H1 (cell line): ENCODE data around the gene MMP17. TPM values are rescaled to one million over a fixed set of nuclear protein-coding genes. Genes with fewer than 3 reads are reported as not detected.
A peak's percentile ranks its signal among the peaks of the same experiment; 100 is the strongest.

Experiments
- CTCF ChIA-PET: fragments of 300-600 bp; sonication (Branson Sonifier 250); formaldehyde crosslinking; loops from one replicate; lab custom pipeline; 2021; ENCODE audit not compliant: partially characterized antibody; lab: Charles Lee
- POLR2A ChIA-PET: fragments of 300-600 bp; sonication (Branson Sonifier 250); formaldehyde crosslinking; loops from one replicate; lab custom pipeline; 2021; ENCODE audit warnings: inconsistent platforms; ENCODE audit not compliant: partially characterized antibody; lab: Charles Lee
- DNase-seq, 2 experiments: peaks; one replicate each; pipeline versions ENCODE4 v3.0.0 to v3.0.0-alpha.2; 2010 to 2022; ENCODE audit warnings: low spot score in 2 of 2, low read depth in 1 of 2, mixed read lengths in 1 of 2
- FAIRE-seq: peaks from 2 replicates; lab custom pipeline; 2011; peaks lifted over from hg19 to GRCh38; lab: Jason Lieb, UNC
- H2AFZ ChIP-seq: 2 replicates; pipeline ENCODE4 v1.8.1; 2012; ENCODE audit warnings: low read length, inconsistent platforms
- H2AK5ac ChIP-seq: 2 replicates; pipeline ENCODE4 v1.6.1; 2013; ENCODE audit warnings: low read depth, low read length
- H2BK120ac ChIP-seq: replicated peaks from 2 replicates; pipeline ENCODE3; 2013; ENCODE audit warnings: low read depth, low read length, inconsistent platforms
- H2BK12ac ChIP-seq: 2 replicates; pipeline ENCODE4 v1.6.1; 2013; ENCODE audit warnings: low read depth, low read length
- H2BK15ac ChIP-seq: 2 replicates; pipeline ENCODE4 v1.6.1; 2013; ENCODE audit warnings: low read length
- H2BK20ac ChIP-seq: 2 replicates; pipeline ENCODE4 v1.6.1; 2013; ENCODE audit warnings: low read length
- H2BK5ac ChIP-seq: 2 replicates; pipeline ENCODE4 v1.6.1; 2013; ENCODE audit warnings: low read depth, low read length
- H3K14ac ChIP-seq: 2 replicates; pipeline ENCODE4 v1.6.1; 2013; ENCODE audit warnings: inconsistent platforms; ENCODE audit not compliant: insufficient read length
- H3K18ac ChIP-seq: 2 replicates; pipeline ENCODE4 v1.6.1; 2013; ENCODE audit warnings: low read length; ENCODE audit errors: extremely low read depth
- H3K23ac ChIP-seq: 2 replicates; pipeline ENCODE4 v1.6.1; 2013; ENCODE audit warnings: inconsistent platforms; ENCODE audit not compliant: insufficient read length
- H3K23me2 ChIP-seq: 2 replicates; pipeline ENCODE4 v1.6.1; 2013; ENCODE audit warnings: low read depth, low read length
- H3K27ac ChIP-seq: 2 replicates; pipeline ENCODE4 v1.6.1; 2011; ENCODE audit warnings: low read depth, low read length, inconsistent platforms
- H3K27me3 ChIP-seq, 4 experiments: replicated peaks in 1 of 4; 1 replicate in 1 of 4; 2 replicates in 3 of 4; pipeline versions ENCODE4 v1.6.1 to v1.8.1; 2011 to 2013; ENCODE audit warnings: low read length in 3 of 4, mild to moderate bottlenecking in 3 of 4, inconsistent platforms in 2 of 4, mixed read lengths in 2 of 4, moderate library complexity in 1 of 4; ENCODE audit not compliant: control insufficient read depth in 3 of 4, insufficient read depth in 3 of 4; ENCODE audit errors: extremely low read depth in 1 of 4
- H3K36me3 ChIP-seq, 4 experiments: 2 replicates each; pipeline versions ENCODE4 v1.6.1 to v1.8.1; 2011 to 2013; ENCODE audit warnings: mild to moderate bottlenecking in 4 of 4, low read length in 3 of 4, moderate library complexity in 2 of 4, control low read depth in 1 of 4, inconsistent platforms in 1 of 4; ENCODE audit not compliant: insufficient read depth in 4 of 4, control insufficient read depth in 2 of 4
- H3K4ac ChIP-seq: replicated peaks from 2 replicates; pipeline ENCODE3; 2013; ENCODE audit warnings: low read length, low read depth, mixed read lengths, inconsistent platforms; ENCODE audit not compliant: insufficient read length
- H3K4me1 ChIP-seq, 4 experiments: replicated peaks in 1 of 4; 1 replicate in 1 of 4; 2 replicates in 3 of 4; pipeline versions ENCODE4 v1.6.1 to v1.8.1; 2011 to 2013; ENCODE audit warnings: low read length in 3 of 4, inconsistent platforms in 2 of 4, mixed read lengths in 1 of 4; ENCODE audit not compliant: insufficient read depth in 4 of 4, control insufficient read depth in 3 of 4
- H3K4me2 ChIP-seq, 2 experiments: 2 replicates each; pipeline versions ENCODE4 v1.6.1 to v1.8.1; 2011 to 2013; ENCODE audit warnings: low read depth in 2 of 2, low read length in 2 of 2, control low read depth in 1 of 2, inconsistent platforms in 1 of 2, mild to moderate bottlenecking in 1 of 2; ENCODE audit not compliant: insufficient read depth in 1 of 2
- H3K4me3 ChIP-seq, 4 experiments: fragments of 200-600, 300-600 bp in 1 of 4; sonication (generic), shearing (Covaris generic), sonication (Bioruptor Twin) in 1 of 4; 2 replicates each; pipeline versions ENCODE4 v1.5.1 to v1.8.1; 2011 to 2016; ENCODE audit warnings: low read length in 4 of 4, low read depth in 3 of 4, control low read depth in 2 of 4, inconsistent platforms in 2 of 4, mild to moderate bottlenecking in 2 of 4, mixed read lengths in 1 of 4, moderate library complexity in 1 of 4; ENCODE audit not compliant: insufficient read depth in 2 of 4; ENCODE audit errors: extremely low read depth in 1 of 4
- H3K56ac ChIP-seq: replicated peaks from 2 replicates; pipeline ENCODE3; 2013; ENCODE audit warnings: low read depth, mild to moderate bottlenecking, mixed read lengths, low read length, inconsistent platforms; ENCODE audit not compliant: insufficient read length
- H3K79me1 ChIP-seq: 2 replicates; pipeline ENCODE4 v1.6.1; 2013; ENCODE audit warnings: low read depth, low read length, control low read depth
- H3K79me2 ChIP-seq, 2 experiments: 2 replicates each; pipeline versions ENCODE4 v1.6.1 to v1.8.1; 2012 to 2013; ENCODE audit warnings: low read length in 2 of 2, mild to moderate bottlenecking in 2 of 2, inconsistent platforms in 1 of 2; ENCODE audit not compliant: insufficient read depth in 2 of 2, control insufficient read depth in 1 of 2
- H3K9ac ChIP-seq, 4 experiments: replicated peaks in 1 of 4; 1 replicate in 1 of 4; 2 replicates in 3 of 4; pipeline versions ENCODE4 v1.6.1 to v1.8.1; 2011 to 2013; ENCODE audit warnings: low read depth in 3 of 4, low read length in 3 of 4, control low read depth in 2 of 4, mild to moderate bottlenecking in 2 of 4, moderate library complexity in 2 of 4, inconsistent platforms in 1 of 4; ENCODE audit errors: extremely low read depth in 1 of 4
- H3K9me3 ChIP-seq, 2 experiments: 2 replicates each; pipeline versions ENCODE4 v1.6.1 to v1.8.1; 2012 to 2013; ENCODE audit warnings: mild to moderate bottlenecking in 2 of 2, moderate library complexity in 2 of 2, control low read depth in 1 of 2, inconsistent platforms in 1 of 2, low read depth in 1 of 2, low read length in 1 of 2, mixed read lengths in 1 of 2; ENCODE audit not compliant: insufficient read depth in 2 of 2
- H4K20me1 ChIP-seq, 2 experiments: replicated peaks in 1 of 2; 2 replicates each; pipeline versions ENCODE3 to v1.8.1; 2011 to 2013; ENCODE audit warnings: inconsistent platforms in 2 of 2, low read length in 2 of 2, mild to moderate bottlenecking in 1 of 2; ENCODE audit not compliant: insufficient read depth in 2 of 2, control insufficient read depth in 1 of 2
- H4K5ac ChIP-seq: 2 replicates; pipeline ENCODE4 v1.6.1; 2013; ENCODE audit warnings: low read length, low read depth, mixed read lengths, inconsistent platforms; ENCODE audit not compliant: insufficient read length
- H4K8ac ChIP-seq: 2 replicates; pipeline ENCODE4 v1.8.0; 2013; ENCODE audit warnings: mild to moderate bottlenecking, moderate library complexity, low read length, inconsistent platforms; ENCODE audit not compliant: insufficient read depth; ENCODE audit errors: extremely low read depth
- H4K91ac ChIP-seq: replicated peaks from 2 replicates; pipeline ENCODE3; 2013; ENCODE audit warnings: low read length, mixed read lengths, inconsistent platforms; ENCODE audit not compliant: insufficient read length
- WGBS, 2 experiments: shearing (Covaris generic) in 1 of 2; methylation state at CpG; one replicate each; pipeline versions ENCODE4 v1.1.6 to v1.1.7; 2013 to 2015; ENCODE audit warnings: low lambda C conversion rate in 2 of 2, mixed read lengths in 2 of 2, inconsistent platforms in 1 of 2, low coverage in 1 of 2, missing lambda C conversion rate in 1 of 2; ENCODE audit not compliant: insufficient replicate concordance in 2 of 2, insufficient coverage in 1 of 2, insufficient read length in 1 of 2; ENCODE audit errors: extremely low coverage in 1 of 2, missing lambda C conversion rate in 1 of 2; 5-methylcytosine and 5-hydroxymethylcytosine counted together
- polyA plus RNA-seq, 7 experiments: library from polyadenylated mRNA; depleted of rRNA in 3 of 7; stranded (reverse) in 5 of 7; unstranded in 2 of 7; fragments of >200 nt in 5 of 7; fragments of 200-250 nt in 2 of 7; gene quantifications; 1 replicate in 5 of 7; 2 replicates in 1 of 7; 4 replicates in 1 of 7; pipeline versions ENCODE4 v1.2.1 to v1.2.3, GENCODE V29; 2011 to 2013; ENCODE audit warnings: missing spikeins in 2 of 7, mixed read lengths in 2 of 7
- total RNA-seq: library from RNA; stranded (reverse); fragmentation: NEBNext Ultra II Directional; extraction: Animal tissue kit (Norgen Biotek cat#: 25700); gene quantifications from 2 replicates; pipeline ENCODE4 v1.2.1, GENCODE V29; 2021

The MMP17 gene
- total and polyA plus RNA-seq, 2 of the 8 experiments (the other 6 are each of a cell fraction or from before 2014, with no cell fraction given), result 41.3 to 53.8 TPM

DNA sequence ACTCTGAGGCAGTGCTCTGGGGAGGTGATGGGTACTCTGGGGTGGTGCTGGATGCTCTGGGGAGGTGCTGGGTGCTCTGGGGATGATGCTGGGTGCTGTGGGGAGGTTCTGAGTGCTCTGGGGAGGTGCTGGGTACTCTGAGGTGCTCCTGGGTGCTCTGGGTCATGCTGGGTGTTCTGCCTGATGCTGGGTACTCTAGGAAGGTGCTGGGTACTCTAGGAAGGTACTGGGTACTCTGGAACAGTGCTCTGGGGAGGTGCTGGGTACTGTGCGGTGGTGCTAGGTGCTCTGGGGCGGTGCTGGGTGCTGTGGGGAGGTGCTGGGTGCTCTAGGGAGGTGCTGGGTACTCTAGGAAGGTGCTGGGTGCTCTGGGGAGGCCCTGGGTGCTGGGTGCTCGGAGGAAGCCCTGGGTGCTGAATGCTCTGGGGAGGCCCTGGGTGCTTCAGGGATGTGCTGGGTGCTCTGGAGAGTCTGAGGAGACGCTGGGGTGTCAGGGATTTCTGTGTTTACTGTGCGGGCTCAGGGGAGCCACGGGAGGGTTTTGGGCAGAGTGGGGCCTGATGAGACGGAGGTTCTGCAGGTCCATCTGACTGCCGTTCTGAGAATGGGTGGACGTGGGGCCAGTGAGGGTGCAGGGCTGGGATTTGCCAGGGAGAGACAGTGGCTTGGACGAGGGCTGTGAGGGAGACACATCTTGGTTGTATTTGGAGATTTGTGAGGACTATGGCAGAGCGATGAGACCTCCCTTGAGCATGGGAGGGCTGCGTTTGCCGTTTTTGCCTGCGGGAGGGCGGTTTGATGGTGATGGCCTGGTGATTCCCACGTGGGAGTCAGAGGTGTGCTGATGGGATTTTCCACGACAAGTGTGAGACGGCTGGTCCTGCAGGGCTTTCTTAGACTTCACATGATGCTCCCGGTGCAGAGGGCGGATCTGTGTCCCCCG is 30.0 kb downstream of the MMP17 start:
- H3K23ac ChIP-seq, result no peak overlapping the region
- H3K56ac ChIP-seq, result no peak overlapping the region
- H4K5ac ChIP-seq, result no peak overlapping the region
- peak overlapping the region; percentile 51; the same call in 1 of the 2 replicates for H4K8ac ChIP-seq
- no peak overlapping the region; the same call in 1 of the 2 replicates for H3K18ac ChIP-seq
- H2BK15ac ChIP-seq, result no peak overlapping the region
- no peak for DNase-seq
- no peaks in the 10 kb centered on the region for H3K36me3 ChIP-seq
- no peaks in the 10 kb centered on the region for H3K9me3 ChIP-seq
- peak overlapping the region; percentile 44; the same call in 1 of the 2 replicates for H2BK12ac ChIP-seq
- peaks cover 0 to 22% (median 13%) of the 10 kb centered on the region in 4 experiments; a peak in 6 of 7 replicates for H3K4me1 ChIP-seq
- H3K79me1 ChIP-seq, result no peaks in the 10 kb centered on the region
- no peak for FAIRE-seq
- H3K27ac ChIP-seq, result no peak overlapping the region
- no peaks in the 10 kb centered on the region for H4K20me1 ChIP-seq
- H2BK20ac ChIP-seq, result peak overlapping the region; percentile 61
- no peaks in the 10 kb centered on the region for H3K79me2 ChIP-seq
- no peak overlapping the region for H3K4ac ChIP-seq
- no peak overlapping the region for H3K9ac ChIP-seq
- H3K14ac ChIP-seq, result no peak overlapping the region
- H2BK5ac ChIP-seq, result peak overlapping the region; percentile 71; the same call in 1 of the 2 replicates
- no peaks in the 10 kb centered on the region; a peak in 1 of 7 replicates for H3K27me3 ChIP-seq
- no peak overlapping the region for H3K4me3 ChIP-seq
- no peaks in the 10 kb centered on the region; the same call in 1 of the 2 replicates for H3K23me2 ChIP-seq
- no peak overlapping the region for H2BK120ac ChIP-seq
- H3K4me2 ChIP-seq, result no peak overlapping the region
- ChIA-PET CTCF (no interaction called here), POLR2A (no interaction called here)
- no peak overlapping the region for H2AK5ac ChIP-seq
- peak overlapping the region; percentile 65 for H4K91ac ChIP-seq
- H2AFZ ChIP-seq, result no peak overlapping the region
- WGBS, 2 experiments, result 87% methylated on average over 19 of the region's 21 CpGs; no CpG with 5 or more reads in 1 of the 2 experiments
